HepG2 (cell line): Measurements from ENCODE around the gene SRPRB. TPM values are rescaled to one million over a fixed set of nuclear protein-coding genes. Genes with fewer than 3 reads are reported as not detected.

Experiments used
- ARHGAP35 ChIP-seq: sonication (generic); formaldehyde crosslinking; IDR thresholded peaks from 2 replicates; pipeline ENCODE4 v1.9.0; 2022; ENCODE audit warnings: mild to moderate bottlenecking, inconsistent platforms, moderate library complexity, missing genetic modification reagents, borderline replicate concordance
- BRD4 ChIP-seq: sonication (generic); formaldehyde crosslinking; IDR thresholded peaks from 2 replicates; pipeline ENCODE4 v1.4.0; 2020; ENCODE audit warnings: missing genetic modification reagents
- CBX5 ChIP-seq: sonication (generic); formaldehyde crosslinking; IDR thresholded peaks from 2 replicates; pipeline ENCODE4 v1.4.0; 2020; ENCODE audit warnings: missing genetic modification reagents, borderline replicate concordance
- CCDC6 ChIP-seq: sonication (generic); formaldehyde crosslinking; IDR thresholded peaks from 2 replicates; pipeline ENCODE4 v1.8.1; 2022; ENCODE audit warnings: mild to moderate bottlenecking, missing genetic modification reagents, moderate library complexity
- DMTF1 ChIP-seq: sonication (generic); formaldehyde crosslinking; IDR thresholded peaks from 2 replicates; pipeline ENCODE4 v1.4.0; 2020; ENCODE audit warnings: mild to moderate bottlenecking, missing genetic modification reagents
- KLF16 ChIP-seq, 2 experiments: sonication (generic) in 1 of 2; formaldehyde crosslinking in 1 of 2; IDR thresholded peaks; 2 replicates each; pipeline versions ENCODE4 v1.6.1 to v1.8.0; 2016 to 2023; ENCODE audit warnings: missing genetic modification reagents in 2 of 2, missing compliant biosample characterization in 1 of 2
- MTF2 ChIP-seq: sonication (generic); formaldehyde crosslinking; IDR thresholded peaks from 2 replicates; pipeline ENCODE4 v1.5.0; 2020; ENCODE audit warnings: missing genetic modification reagents, borderline replicate concordance
- NR2F1 ChIP-seq, 2 experiments: fragments of 450-650 bp in 1 of 2; formaldehyde crosslinking in 1 of 2; IDR thresholded peaks; 2 replicates each; pipeline versions ENCODE4 v1.5.0 to v1.6.1; 2016 to 2020; ENCODE audit warnings: mild to moderate bottlenecking in 1 of 2, missing compliant biosample characterization in 1 of 2, missing genetic modification reagents in 1 of 2, moderate library complexity in 1 of 2
- NR3C1 ChIP-seq: sonication (generic); formaldehyde crosslinking; IDR thresholded peaks from 2 replicates; pipeline ENCODE4 v1.4.0; 2020; ENCODE audit warnings: missing genetic modification reagents
- POLR2AphosphoS2 ChIP-seq: IDR thresholded peaks from 2 replicates; pipeline ENCODE4 v1.6.1; 2011; ENCODE audit warnings: low read depth, low read length, improper control_type of control experiment
- RAD51 ChIP-seq: fragments of 450-650 bp; IDR thresholded peaks from 2 replicates; pipeline ENCODE4 v1.6.1; 2016; ENCODE audit warnings: borderline replicate concordance
- RBM22 ChIP-seq: fragments of 200-400 bp; formaldehyde crosslinking; optimal IDR thresholded peaks from 2 replicates; pipeline ENCODE3; 2017; ENCODE audit warnings: mild to moderate bottlenecking, low read length, moderate library complexity
- TOE1 ChIP-seq: sonication (generic); formaldehyde crosslinking; IDR thresholded peaks from 2 replicates; pipeline ENCODE4 v1.4.0; 2020; ENCODE audit warnings: mild to moderate bottlenecking, missing genetic modification reagents
- ZBTB14 ChIP-seq: sonication (generic); formaldehyde crosslinking; IDR thresholded peaks from 2 replicates; pipeline ENCODE4 v1.4.0; 2020; ENCODE audit warnings: missing genetic modification reagents
- ZBTB39 ChIP-seq: sonication (generic); formaldehyde crosslinking; IDR thresholded peaks from 2 replicates; pipeline ENCODE4 v1.5.0; 2020; ENCODE audit warnings: missing genetic modification reagents
- ZBTB44 ChIP-seq: sonication (generic); formaldehyde crosslinking; IDR thresholded peaks from 2 replicates; pipeline ENCODE4 v1.4.0; 2020; ENCODE audit warnings: missing genetic modification reagents
- ZFP36L1 ChIP-seq: sonication (generic); formaldehyde crosslinking; IDR thresholded peaks from 2 replicates; pipeline ENCODE4 v1.8.0; 2022; ENCODE audit warnings: mild to moderate bottlenecking, missing genetic modification reagents, moderate library complexity
- ZMYM4 ChIP-seq: sonication (generic); formaldehyde crosslinking; IDR thresholded peaks from 2 replicates; pipeline ENCODE4 v1.8.1; 2023; ENCODE audit warnings: mild to moderate bottlenecking, missing genetic modification reagents
- ZNF205 ChIP-seq: IDR thresholded peaks from 2 replicates; pipeline ENCODE4 v1.6.1; 2018; ENCODE audit warnings: missing biosample characterization, missing genetic modification reagents
- ZNF230 ChIP-seq: sonication (generic); formaldehyde crosslinking; IDR thresholded peaks from 2 replicates; pipeline ENCODE4 v1.4.0; 2020; ENCODE audit warnings: mild to moderate bottlenecking, missing genetic modification reagents
- ZNF550 ChIP-seq: sonication (generic); formaldehyde crosslinking; IDR thresholded peaks from 2 replicates; pipeline ENCODE4 v1.4.0; 2020; ENCODE audit warnings: mild to moderate bottlenecking, missing genetic modification reagents, borderline replicate concordance
- ZNF639 ChIP-seq: conservative IDR thresholded peaks from 2 replicates; pipeline ENCODE4 v1.6.1; 2018; ENCODE audit warnings: missing genetic modification reagents
- polyA plus RNA-seq, 8 experiments: library from polyadenylated mRNA; depleted of rRNA in 3 of 8; stranded (reverse) in 7 of 8; unstranded in 1 of 8; fragments of >200 nt; fragmentation: Illumina TruSeq in 4 of 8; extraction: Trizol in 4 of 8; gene quantifications; 2 replicates each; pipeline versions ENCODE4 v1.2.1 to v1.2.3, GENCODE V29; 2011 to 2016; ENCODE audit warnings: low read depth in 4 of 8, missing spikeins in 1 of 8, mixed read lengths in 1 of 8; ENCODE audit not compliant: insufficient read depth in 1 of 8
- total RNA-seq, 5 experiments: library from RNA; depleted of rRNA; stranded (reverse); fragments of >200 nt; fragmentation: Illumina TruSeq; extraction: Trizol; gene quantifications; 2 replicates each; pipeline ENCODE4 v1.2.3, GENCODE V29; 2016; ENCODE audit warnings: low read depth in 1 of 5

The SRPRB gene
- total and polyA plus RNA-seq, 2 of the 13 experiments (the other 11 are each of a cell fraction or from before 2014, with no cell fraction given), result 41.0 to 111 TPM

GRCh38 chr3:133776794-133777438 is 28.7 kb upstream of the SRPRB start (continued):
- no peak for TF ChIP-seq DMTF1 (CRISPR knock-in tag)
- TF ChIP-seq ZNF639, result no peak
- TF ChIP-seq MTF2, result no peak
- TF ChIP-seq ZNF230 (CRISPR knock-in tag), result no peak
- peak; percentile 99 for TF ChIP-seq RBM22
- no peak for TF ChIP-seq TOE1
- no peak for TF ChIP-seq ZBTB39 (CRISPR knock-in tag)
- TF ChIP-seq POLR2AphosphoS2, result no peak; the same call in 1 of the 2 replicates
- TF ChIP-seq ZNF205 (CRISPR knock-in tag), result no peak
- TF ChIP-seq BRD4, result no peak
- TF ChIP-seq CBX5 (CRISPR knock-in tag), result no peak
- no peak for TF ChIP-seq CCDC6 (CRISPR knock-in tag)
- TF ChIP-seq NR2F1 (CRISPR knock-in tag; IDR thresholded peaks at IDR 0.05), result no peak
- no peak for TF ChIP-seq ZBTB44 (CRISPR knock-in tag)
- no peak for TF ChIP-seq NR3C1
- TF ChIP-seq ZBTB14 (CRISPR knock-in tag), result no peak
- TF ChIP-seq ZNF550 (CRISPR knock-in tag), result no peak
- no peak for TF ChIP-seq RAD51
- TF ChIP-seq KLF16 (CRISPR knock-in tag; IDR thresholded peaks at IDR 0.05), result no peak
- 0 out of 2 replicates have a peak, but pooled peaks have one; percentile 35 for TF ChIP-seq ZFP36L1
- TF ChIP-seq ARHGAP35, result no peak
- no peak for TF ChIP-seq ZMYM4 (CRISPR knock-in tag)
